ENCODE results near the gene SPSB1.

GRCh38 chr1:9361630-9362260 lies 69.1 kb downstream of the SPSB1 start:
- TF ChIP-seq ZNF274 (IDR thresholded peaks at IDR 0.05; ENCODE audit: low read depth, low read length) = no peak
- no peak for TF ChIP-seq YY1 (IDR thresholded peaks at IDR 0.05; ENCODE audit: insufficient read depth, insufficient read length)
- no peak for TF ChIP-seq SUZ12 (IDR thresholded peaks at IDR 0.05; ENCODE audit: extremely low read depth, insufficient read depth, insufficient read length)

Data from NT2/D1 (cell line).